SJCRH30 (cell line): ENCODE data around the gene GOLGA6L7. TPM values are rescaled to one million over a fixed set of nuclear protein-coding genes. Genes with fewer than 3 reads are reported as not detected.
A peak's percentile ranks its signal among the peaks of the same experiment; 100 is the strongest.
"Not testable (repeated sequence)": the region's sequence is repeated elsewhere in the genome, so short reads cannot be mapped to it uniquely, and the experiment has no call there.

ENCODE experiments used
- DNase-seq, 2 experiments: peaks; one replicate each; pipeline ENCODE4 v3.0.0-alpha.2; 2015 to 2020
- H3K27ac ChIP-seq: fragments of 250-450 bp; sonication (Bioruptor Pico); 2 replicates; pipeline ENCODE4 v1.5.1; 2020; ENCODE audit warnings: mild to moderate bottlenecking, moderate library complexity
- H3K27me3 ChIP-seq: fragments of 250-450 bp; sonication (Bioruptor Pico); 2 replicates; pipeline ENCODE4 v1.5.1; 2020; ENCODE audit warnings: mild to moderate bottlenecking, moderate library complexity
- H3K36me3 ChIP-seq: fragments of 250-450 bp; sonication (Bioruptor Pico); 2 replicates; pipeline ENCODE4 v1.5.1; 2020; ENCODE audit warnings: mild to moderate bottlenecking, moderate library complexity
- H3K4me1 ChIP-seq: fragments of 250-450 bp; sonication (Bioruptor Pico); 2 replicates; pipeline ENCODE4 v1.5.1; 2020; ENCODE audit warnings: mild to moderate bottlenecking, moderate library complexity
- H3K4me3 ChIP-seq: fragments of 250-450 bp; sonication (Bioruptor Pico); 2 replicates; pipeline ENCODE4 v1.5.1; 2020; ENCODE audit warnings: mild to moderate bottlenecking, moderate library complexity
- H3K9me3 ChIP-seq: fragments of 250-450 bp; sonication (Bioruptor Pico); replicated peaks from 2 replicates; pipeline ENCODE4 v1.5.1; 2020; ENCODE audit warnings: mild to moderate bottlenecking, moderate library complexity
- total RNA-seq: library from RNA; depleted of rRNA; stranded (reverse); fragments of >200 nt; shearing (Covaris generic); gene quantifications from 2 replicates; pipeline ENCODE4 v1.2.3, GENCODE V29; 2014

The GOLGA6L7 gene
- total RNA-seq, 1 experiment from 2014 or later = 0.06 TPM

DNA sequence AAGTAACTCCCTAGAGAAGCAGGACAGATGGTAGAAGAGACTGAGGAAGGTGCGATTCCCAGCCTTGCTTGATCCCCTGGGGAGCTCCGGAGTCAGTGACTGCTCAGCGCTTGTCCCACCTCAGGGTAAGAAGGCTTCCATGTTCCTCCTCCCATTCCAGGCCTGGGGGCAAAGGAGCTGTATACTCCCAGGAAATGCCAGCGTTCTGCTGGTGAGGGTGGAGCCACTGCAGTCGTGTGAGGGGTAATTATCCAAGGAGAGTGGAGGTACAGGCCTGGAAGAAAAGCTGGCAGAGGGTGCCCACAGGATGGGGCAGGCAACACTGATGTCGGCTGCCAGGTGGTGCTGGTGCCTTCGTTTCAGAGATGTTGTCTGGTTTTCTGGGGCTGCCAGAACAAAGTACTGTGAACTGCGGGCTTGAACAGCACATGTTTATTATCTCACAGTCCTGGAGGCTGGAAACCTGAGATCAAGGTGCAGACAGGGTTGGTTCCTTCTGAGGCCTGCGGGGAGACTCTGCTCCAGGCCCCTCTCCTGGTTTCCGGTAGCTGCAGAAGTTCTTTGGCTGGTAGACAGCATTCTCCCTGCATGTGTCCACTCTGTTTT is 25.2 kb upstream of the GOLGA6L7 start:
- H3K4me3 ChIP-seq = no peak overlapping the region
- H3K4me1 ChIP-seq = no peaks in the 10 kb centered on the region
- no peaks in the 10 kb centered on the region for H3K36me3 ChIP-seq
- no peak overlapping the region for H3K27ac ChIP-seq
- no peak for DNase-seq
- H3K27me3 ChIP-seq = no peaks in the 10 kb centered on the region
- no peaks in the 10 kb centered on the region for H3K9me3 ChIP-seq

DNA sequence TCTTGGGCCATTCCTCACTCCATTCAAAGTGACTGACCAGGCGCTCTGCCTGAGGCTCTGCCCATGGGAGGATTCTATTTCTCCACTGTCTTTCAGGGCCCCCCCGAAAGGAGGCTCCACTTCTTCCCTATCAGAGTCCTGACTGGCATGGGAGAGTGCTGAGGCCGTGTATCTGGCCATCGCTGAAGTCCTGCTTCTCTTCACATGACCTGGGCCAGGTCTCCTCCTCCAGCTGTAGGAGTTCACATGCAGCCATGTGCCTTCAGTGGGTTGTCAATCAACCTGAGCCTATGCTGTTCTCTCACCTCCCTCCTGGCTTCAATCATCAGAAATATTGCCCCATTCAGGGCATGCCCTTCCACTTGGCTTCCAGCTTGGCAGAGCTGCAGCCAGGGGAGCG is 24.6 kb upstream of the GOLGA6L7 start:
- Histone ChIP-seq H3K36me3 (no peaks in the 10 kb centered on the region), H3K9me3 (no peaks in the 10 kb centered on the region), H3K27ac (no peak overlapping the region), H3K4me1 (no peaks in the 10 kb centered on the region), H3K27me3 (no peaks in the 10 kb centered on the region), H3K4me3 (no peak overlapping the region)
- DNase-seq = no peak

DNA sequence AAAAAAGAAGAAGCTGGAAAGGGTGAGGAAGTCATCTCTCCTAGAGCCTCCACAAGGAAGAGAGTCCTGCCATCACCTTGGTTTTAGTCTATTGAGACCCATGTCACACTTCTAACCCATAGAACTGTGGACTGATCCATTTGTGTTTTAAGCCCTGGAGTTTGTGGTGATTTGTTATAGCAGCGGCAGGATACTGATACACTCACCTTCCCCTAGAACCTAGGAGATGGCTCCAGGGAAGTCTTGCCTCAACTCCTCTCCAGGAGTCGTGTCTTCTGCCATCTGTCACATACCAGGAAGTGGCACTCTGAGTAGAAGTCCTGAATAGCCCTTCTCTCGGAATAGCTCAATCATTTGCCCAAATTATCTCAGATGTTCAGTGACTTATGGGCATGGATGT is 22.7 kb upstream of the GOLGA6L7 start:
- Histone ChIP-seq H3K27ac (no peak overlapping the region), H3K27me3 (no peaks in the 10 kb centered on the region), H3K9me3 (no peaks in the 10 kb centered on the region), H3K4me1 (no peaks in the 10 kb centered on the region), H3K36me3 (no peaks in the 10 kb centered on the region), H3K4me3 (no peak overlapping the region)
- no peak for DNase-seq

DNA sequence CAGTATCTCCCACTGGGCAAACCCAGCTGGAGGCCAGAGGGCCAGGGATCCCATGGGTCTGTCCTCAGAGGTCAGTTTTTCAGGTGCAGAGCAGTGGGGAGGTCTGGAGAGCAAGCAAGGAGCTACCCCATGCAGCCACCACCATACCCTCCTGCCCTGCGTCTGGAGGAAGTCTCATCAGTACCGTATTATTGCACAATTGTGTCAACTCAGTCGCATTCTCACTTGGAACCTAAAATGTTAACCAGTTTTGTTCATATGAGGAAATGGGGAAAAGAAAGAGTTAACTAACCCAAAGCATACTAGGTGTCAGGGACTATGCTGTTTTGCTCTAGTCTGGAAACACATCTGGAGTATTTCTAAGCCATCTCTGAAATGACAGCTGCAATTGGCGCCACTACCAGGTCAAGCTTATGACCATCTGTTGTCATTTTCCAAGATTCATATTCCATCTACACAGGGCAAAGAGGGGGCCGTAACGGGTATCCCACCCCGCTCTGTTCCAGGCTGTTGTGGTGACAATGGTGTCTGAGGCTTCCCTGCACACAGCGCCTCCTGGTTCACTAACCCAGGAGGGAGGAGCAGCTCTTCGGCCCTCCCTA is 20.4 kb upstream of the GOLGA6L7 start:
- H3K9me3 ChIP-seq = no peaks in the 10 kb centered on the region
- H3K27me3 ChIP-seq = no peaks in the 10 kb centered on the region
- no peaks in the 10 kb centered on the region for H3K36me3 ChIP-seq
- H3K4me3 ChIP-seq = no peak overlapping the region
- no peak overlapping the region for H3K27ac ChIP-seq
- H3K4me1 ChIP-seq = no peaks in the 10 kb centered on the region
- no peak for DNase-seq

DNA sequence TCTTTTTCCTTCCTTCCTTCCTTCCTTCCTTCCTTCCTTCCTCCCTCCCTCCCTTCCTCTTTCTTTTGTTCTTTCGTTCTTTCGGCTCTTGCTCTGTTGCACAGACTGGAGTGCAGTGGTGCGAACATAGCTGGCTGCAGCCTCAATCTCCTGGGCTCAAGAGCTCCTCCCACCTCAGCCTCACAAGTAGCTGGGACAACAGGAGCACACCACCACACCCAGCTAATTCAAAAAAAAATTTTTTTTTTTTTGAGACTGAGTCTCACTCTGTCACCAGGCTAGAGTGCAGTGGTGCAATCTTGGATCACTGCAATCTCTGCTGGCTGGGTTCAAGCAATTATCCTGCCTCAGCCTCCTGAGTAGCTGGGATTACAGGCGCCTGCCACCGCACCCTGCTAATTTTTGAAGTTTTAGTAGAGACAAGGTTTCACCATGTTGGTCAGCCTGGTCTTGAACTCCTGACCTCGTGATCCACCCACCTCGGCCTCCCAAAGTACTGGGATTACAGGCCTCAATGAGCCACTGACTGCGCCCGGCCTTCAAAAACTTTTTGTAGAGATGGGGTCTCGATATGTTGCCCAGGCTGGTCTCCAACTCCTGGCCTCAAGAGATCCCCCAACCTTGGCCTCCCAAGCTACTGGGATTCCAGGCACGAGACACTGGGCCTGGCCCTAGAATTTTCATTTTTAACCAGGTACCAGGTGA is 13.3 kb upstream of the GOLGA6L7 start:
- not testable (repeated sequence) for H3K27ac ChIP-seq, H3K4me1 ChIP-seq, H3K9me3 ChIP-seq, H3K27me3 ChIP-seq, H3K4me3 ChIP-seq, DNase-seq, H3K36me3 ChIP-seq

DNA sequence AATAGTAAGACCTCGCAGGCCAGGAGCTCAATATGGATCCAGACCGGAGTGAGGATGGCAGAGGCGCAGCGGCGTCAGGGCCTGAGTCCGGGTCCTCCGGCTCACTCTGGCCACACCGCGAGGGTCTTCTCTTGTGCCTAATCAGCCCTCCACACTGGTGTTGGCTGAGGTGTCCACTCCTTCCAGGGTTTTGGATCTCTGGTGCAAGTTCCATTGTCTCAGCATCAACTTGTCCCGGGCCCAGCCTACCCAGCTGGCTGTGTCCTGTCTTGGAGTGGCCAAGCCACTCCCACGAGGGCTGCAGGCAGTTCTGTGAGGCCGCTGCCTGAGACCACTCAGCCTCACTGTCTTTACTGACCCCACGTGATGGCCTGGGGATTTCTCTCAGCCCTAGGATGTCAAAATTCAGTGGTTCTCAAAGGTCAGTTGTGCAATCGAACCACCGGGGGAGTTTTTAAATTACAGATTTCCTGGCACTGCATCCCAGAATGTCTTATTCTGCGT is 12.6 kb upstream of the GOLGA6L7 start:
- Histone ChIP-seq H3K36me3 (no peaks in the 10 kb centered on the region), H3K9me3 (no peaks in the 10 kb centered on the region), H3K4me1 (no peaks in the 10 kb centered on the region), H3K27ac (no peak overlapping the region), H3K4me3 (no peak overlapping the region), H3K27me3 (no peaks in the 10 kb centered on the region)
- no peak for DNase-seq

DNA sequence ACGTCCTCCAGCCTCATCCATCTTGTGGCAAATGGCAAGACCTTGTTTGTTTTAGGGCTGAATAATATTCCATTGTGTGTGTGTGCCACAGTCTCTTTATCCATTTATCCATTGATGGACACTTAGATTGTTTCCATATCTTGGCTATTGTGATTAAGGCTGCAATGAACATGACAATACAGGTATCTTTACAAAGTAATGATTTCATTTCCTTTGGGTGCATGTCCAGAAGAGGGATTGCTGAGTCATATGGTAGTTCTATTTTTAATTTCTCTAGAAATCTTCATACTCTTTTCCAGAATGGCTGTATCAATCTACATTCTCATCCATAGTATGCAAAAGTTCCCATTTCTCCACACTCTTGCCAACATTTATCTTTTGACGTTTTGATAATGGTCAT is 6.1 kb upstream of the GOLGA6L7 start:
- H3K9me3 ChIP-seq, H3K4me3 ChIP-seq, H3K4me1 ChIP-seq, H3K27ac ChIP-seq, DNase-seq, H3K27me3 ChIP-seq, H3K36me3 ChIP-seq: not testable (repeated sequence)

DNA sequence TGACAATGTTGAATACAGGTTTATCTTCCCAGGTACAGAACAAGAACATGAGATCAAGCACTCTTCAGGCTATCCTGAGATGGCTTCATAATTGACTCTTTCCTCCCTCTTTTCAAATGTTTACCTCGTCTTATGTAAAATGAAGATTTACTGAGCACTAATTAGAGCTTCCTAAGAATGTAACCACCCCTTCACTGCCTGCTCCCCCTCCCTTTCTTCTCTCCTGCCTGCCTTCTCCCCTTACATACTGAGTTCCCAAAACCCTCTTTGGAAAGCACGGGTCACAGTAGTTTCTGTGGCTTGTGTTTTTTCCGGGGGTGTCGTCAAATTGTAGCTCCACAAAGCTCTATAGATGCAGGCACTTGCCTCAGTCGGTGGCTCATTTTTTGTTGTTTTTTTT is 5.2 kb upstream of the GOLGA6L7 start:
- not testable (repeated sequence) for H3K27me3 ChIP-seq, H3K4me1 ChIP-seq, H3K4me3 ChIP-seq, DNase-seq, H3K27ac ChIP-seq, H3K9me3 ChIP-seq, H3K36me3 ChIP-seq

DNA sequence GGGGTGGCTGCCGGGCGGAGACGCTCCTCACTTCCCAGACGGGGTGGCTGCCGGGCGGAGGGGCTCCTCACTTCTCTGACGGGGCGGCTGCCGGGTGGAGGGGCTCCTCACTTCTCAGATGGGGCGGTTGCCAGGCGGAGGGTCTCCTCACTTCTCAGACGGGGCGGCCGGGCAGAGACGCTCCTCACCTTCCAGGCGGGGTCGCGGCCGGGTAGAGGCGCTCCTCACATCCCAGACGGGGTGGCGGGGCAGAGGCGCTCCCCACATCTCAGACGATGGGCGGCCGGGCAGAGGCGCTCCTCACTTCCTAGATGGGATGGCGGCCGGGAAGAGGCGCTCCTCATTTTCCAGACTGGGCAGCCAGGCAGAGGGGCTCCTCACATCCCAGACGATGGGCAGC is 1.3 kb upstream of the GOLGA6L7 start:
- not testable (repeated sequence) for H3K4me1 ChIP-seq, H3K27ac ChIP-seq, H3K36me3 ChIP-seq, H3K4me3 ChIP-seq, H3K9me3 ChIP-seq, DNase-seq, H3K27me3 ChIP-seq

DNA sequence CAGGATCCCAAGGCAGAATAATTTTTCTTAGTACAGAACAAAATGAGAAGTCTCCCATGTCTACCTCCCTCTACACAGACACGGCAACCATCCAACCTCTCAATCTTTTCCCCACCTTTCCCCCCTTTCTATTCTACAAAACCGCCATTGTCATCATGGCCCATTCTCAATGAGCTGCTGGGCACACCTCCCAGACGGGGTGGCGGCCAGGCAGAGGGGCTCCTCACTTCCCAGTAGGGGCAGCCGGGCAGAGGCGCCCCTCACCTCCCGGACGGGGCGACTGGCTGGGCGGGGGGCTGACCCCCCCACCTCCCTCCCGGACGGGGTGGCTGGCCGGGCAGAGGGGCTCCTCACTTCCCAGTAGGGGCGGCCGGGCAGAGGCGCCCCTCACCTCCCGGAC is 827 bp upstream of the GOLGA6L7 start:
- H3K27ac ChIP-seq, H3K4me1 ChIP-seq, H3K27me3 ChIP-seq, H3K4me3 ChIP-seq, DNase-seq, H3K9me3 ChIP-seq, H3K36me3 ChIP-seq: not testable (repeated sequence)

DNA sequence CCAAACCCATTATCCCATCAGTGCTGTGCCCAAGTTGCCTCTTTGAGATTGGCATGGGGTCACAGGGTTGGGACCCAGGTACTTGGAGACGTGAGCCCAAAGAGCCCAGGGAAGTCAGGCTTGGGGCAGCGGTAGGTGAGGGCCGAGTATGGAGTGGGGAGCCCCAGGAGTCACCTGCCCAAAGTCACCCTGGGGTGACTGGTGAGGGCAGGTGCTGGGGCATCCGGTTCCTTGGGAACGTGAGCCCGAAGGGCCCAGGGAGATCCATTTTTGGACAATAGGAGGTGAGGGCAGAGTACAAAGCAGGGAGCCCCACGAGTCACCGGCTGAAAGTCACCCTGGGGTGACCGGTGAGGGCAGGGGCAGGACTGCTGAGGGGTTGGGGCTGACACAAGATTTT is 485 bp downstream of the GOLGA6L7 start:
- not testable (repeated sequence) for H3K27ac ChIP-seq, H3K4me3 ChIP-seq, H3K36me3 ChIP-seq, DNase-seq, H3K9me3 ChIP-seq, H3K4me1 ChIP-seq, H3K27me3 ChIP-seq

DNA sequence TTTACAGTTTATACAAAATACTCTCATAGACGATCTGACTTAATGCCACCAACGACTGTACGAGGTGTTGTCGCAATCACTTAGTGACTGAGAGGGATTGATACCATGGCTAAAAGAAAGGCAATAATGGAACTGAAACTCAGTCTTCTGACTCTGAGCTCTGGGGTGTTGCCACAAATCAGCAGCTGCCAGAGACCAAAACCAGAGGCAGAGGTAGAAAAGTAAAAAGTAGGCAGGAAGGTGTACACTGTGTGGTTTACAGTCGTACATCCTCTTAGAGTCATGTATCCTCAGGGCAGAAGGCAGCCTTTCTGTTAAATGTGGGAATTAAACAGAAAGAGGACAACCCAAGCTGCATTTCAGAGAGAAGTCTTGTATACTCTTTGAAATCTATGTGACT is 1.2 kb downstream of the GOLGA6L7 start:
- H3K27me3 ChIP-seq, H3K4me3 ChIP-seq, H3K36me3 ChIP-seq, H3K9me3 ChIP-seq, H3K27ac ChIP-seq, H3K4me1 ChIP-seq, DNase-seq: not testable (repeated sequence)

DNA sequence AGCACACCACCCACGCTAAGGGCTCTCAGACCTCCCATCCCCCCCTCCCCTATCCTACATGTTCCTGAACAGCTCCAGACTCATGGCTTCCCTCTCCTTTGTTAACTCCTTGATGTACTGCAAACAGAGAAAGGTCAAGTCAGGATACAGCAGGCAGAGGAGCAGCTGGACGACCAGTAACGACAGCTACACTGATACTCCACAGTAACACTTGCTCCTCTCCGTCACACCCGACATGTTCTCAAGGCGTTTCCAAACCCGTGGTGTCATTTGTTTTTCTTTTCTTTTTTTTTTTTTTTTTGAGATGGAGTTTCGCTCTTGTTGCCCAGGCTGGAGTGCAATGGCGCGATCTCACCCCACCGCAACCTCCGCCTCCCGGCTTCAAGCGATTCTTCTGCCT is 4.3 kb downstream of the GOLGA6L7 start:
- not testable (repeated sequence) for H3K4me1 ChIP-seq, H3K27ac ChIP-seq, H3K4me3 ChIP-seq, H3K9me3 ChIP-seq, H3K27me3 ChIP-seq, H3K36me3 ChIP-seq
- peak; percentile 51 to 69 for DNase-seq

DNA sequence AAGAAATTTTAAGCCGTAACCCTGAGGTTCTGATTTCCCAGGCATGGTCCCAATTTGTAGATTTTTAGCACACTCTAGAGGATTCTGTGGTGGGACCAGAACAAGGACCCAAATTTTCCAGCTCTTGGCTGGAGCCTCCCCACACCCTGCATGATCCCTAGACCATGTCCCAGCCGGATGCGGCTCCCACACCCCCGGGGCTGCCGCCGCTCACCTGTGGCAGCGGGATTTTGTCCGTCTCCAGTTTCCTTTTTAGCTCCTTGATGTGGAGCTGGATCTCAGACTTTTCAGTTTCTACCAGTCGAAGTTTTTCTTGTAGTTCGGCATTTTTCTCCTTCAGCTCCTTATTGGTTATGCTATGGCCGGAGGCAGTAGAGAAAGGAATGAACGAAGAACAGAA is 4.9 kb downstream of the GOLGA6L7 start:
- H3K27me3 ChIP-seq, H3K4me1 ChIP-seq, H3K36me3 ChIP-seq, H3K9me3 ChIP-seq, DNase-seq, H3K27ac ChIP-seq, H3K4me3 ChIP-seq: not testable (repeated sequence)

DNA sequence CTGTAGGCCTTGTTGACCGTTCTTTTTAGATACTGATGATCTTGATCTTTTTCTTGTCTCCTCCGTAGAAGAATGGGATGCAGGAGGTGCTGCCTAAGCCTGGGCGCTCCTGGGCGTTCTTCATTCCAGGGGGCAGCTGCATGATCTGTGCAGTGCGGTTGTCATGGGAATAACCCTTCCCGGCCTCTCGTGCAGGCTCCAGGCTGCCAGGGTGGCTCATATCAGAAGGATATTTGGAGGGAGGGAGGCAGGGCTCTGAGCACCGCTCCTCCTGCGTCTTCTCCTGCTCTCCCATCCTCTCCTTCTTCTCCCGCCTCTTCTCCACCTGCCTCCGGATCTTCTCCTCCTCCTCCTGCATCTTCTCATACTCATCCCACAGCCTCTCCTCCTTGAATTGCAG is 6.2 kb downstream of the GOLGA6L7 start:
- not testable (repeated sequence) for DNase-seq, H3K27ac ChIP-seq, H3K27me3 ChIP-seq, H3K36me3 ChIP-seq, H3K4me1 ChIP-seq, H3K9me3 ChIP-seq, H3K4me3 ChIP-seq

DNA sequence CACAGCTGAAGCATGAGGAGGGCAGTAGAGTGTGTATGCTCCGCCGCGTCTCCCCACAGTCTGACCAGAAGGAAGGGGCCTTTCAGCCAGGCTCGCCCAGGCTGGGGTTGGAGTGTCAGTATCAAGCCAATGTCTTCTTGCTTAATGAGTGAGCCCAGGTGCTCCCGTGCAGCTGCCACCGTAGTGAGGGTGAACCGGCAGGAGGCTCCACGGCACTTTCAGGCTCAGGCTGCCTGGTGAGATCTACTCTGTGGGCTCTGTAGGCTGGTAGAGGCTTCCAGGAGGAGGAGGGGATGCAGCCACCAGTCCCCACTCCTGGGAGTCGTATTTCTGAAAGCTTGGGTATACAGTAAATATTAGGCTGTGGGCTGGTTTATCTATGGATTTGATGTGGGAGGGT is 8.2 kb downstream of the GOLGA6L7 start:
- not testable (repeated sequence) for DNase-seq

More for the DNA sequence above, 8.2 kb downstream of the GOLGA6L7 start:
- H3K4me3 ChIP-seq, H3K27me3 ChIP-seq, H3K9me3 ChIP-seq, H3K36me3 ChIP-seq, H3K27ac ChIP-seq, H3K4me1 ChIP-seq: not testable (repeated sequence)
